Mesenchymal stem cell (in vitro differentiated cells and primary cell): Measurements from ENCODE around the gene RIN3.

Experiments used
- DNase-seq: peaks from one replicate; pipeline ENCODE4 v3.0.0-alpha.2; 2013
- H2AFZ ChIP-seq: one replicate; pipeline ENCODE4 v1.6.1; 2013; ENCODE audit warnings: low read depth, mild to moderate bottlenecking, control low read depth, inconsistent platforms, low read length, moderate library complexity
- H2AK5ac ChIP-seq: 2 replicates; pipeline ENCODE4 v1.6.1; 2013; ENCODE audit warnings: low read length, moderate library complexity, mild to moderate bottlenecking, inconsistent platforms; ENCODE audit not compliant: severe bottlenecking
- H2BK120ac ChIP-seq: one replicate; pipeline ENCODE4 v1.6.1; 2013; ENCODE audit warnings: low read depth, mild to moderate bottlenecking, inconsistent platforms, low read length, moderate library complexity
- H2BK12ac ChIP-seq, 2 experiments: one replicate each; pipeline ENCODE4 v1.6.1; 2013; ENCODE audit warnings: inconsistent platforms in 2 of 2, low read length in 2 of 2, mild to moderate bottlenecking in 2 of 2, moderate library complexity in 2 of 2, control low read depth in 1 of 2
- H2BK15ac ChIP-seq: one replicate; pipeline ENCODE4 v1.6.1; 2013; ENCODE audit warnings: mild to moderate bottlenecking, low read depth, inconsistent platforms; ENCODE audit not compliant: poor library complexity, severe bottlenecking
- H2BK5ac ChIP-seq: 2 replicates; pipeline ENCODE4 v1.6.1; 2013; ENCODE audit warnings: low read depth, mild to moderate bottlenecking, low read length, control low read depth, inconsistent platforms; ENCODE audit not compliant: poor library complexity, severe bottlenecking
- H3K14ac ChIP-seq, 2 experiments: one replicate each; pipeline ENCODE4 v1.6.1; 2013; ENCODE audit warnings: inconsistent platforms in 2 of 2, low read length in 2 of 2, control low read depth in 1 of 2, mild to moderate bottlenecking in 1 of 2, moderate library complexity in 1 of 2
- H3K18ac ChIP-seq, 2 experiments: one replicate each; pipeline ENCODE4 v1.6.1; 2013; ENCODE audit warnings: inconsistent platforms in 2 of 2, low read length in 2 of 2, control low read depth in 1 of 2, low read depth in 1 of 2, mild to moderate bottlenecking in 1 of 2
- H3K23ac ChIP-seq, 2 experiments: one replicate each; pipeline ENCODE4 v1.6.1; 2013; ENCODE audit warnings: inconsistent platforms in 2 of 2, low read length in 2 of 2, mild to moderate bottlenecking in 2 of 2, moderate library complexity in 2 of 2, control low read depth in 1 of 2
- H3K27ac ChIP-seq: 2 replicates; pipeline ENCODE4 v1.5.1; 2013; ENCODE audit warnings: mild to moderate bottlenecking, moderate library complexity, low read length, control low read depth, inconsistent platforms; ENCODE audit not compliant: poor library complexity, severe bottlenecking
- H3K27me3 ChIP-seq, 2 experiments: 2 replicates each; pipeline versions ENCODE4 v1.6.1 to v1.7.0; 2013; ENCODE audit warnings: low read length in 2 of 2, mild to moderate bottlenecking in 2 of 2, moderate library complexity in 2 of 2, control low read depth in 1 of 2, inconsistent platforms in 1 of 2; ENCODE audit not compliant: control insufficient read depth in 1 of 2, insufficient read depth in 1 of 2
- H3K36me3 ChIP-seq, 2 experiments: 2 replicates each; pipeline versions ENCODE4 v1.6.1 to v1.7.0; 2013; ENCODE audit warnings: low read length in 2 of 2, control low read depth in 1 of 2, inconsistent platforms in 1 of 2, low read depth in 1 of 2, mild to moderate bottlenecking in 1 of 2; ENCODE audit not compliant: insufficient read depth in 2 of 2, control insufficient read depth in 1 of 2
- H3K4ac ChIP-seq, 2 experiments: one replicate each; pipeline ENCODE4 v1.6.1; 2013; ENCODE audit warnings: inconsistent platforms in 2 of 2, low read length in 2 of 2, mild to moderate bottlenecking in 2 of 2, moderate library complexity in 2 of 2, control low read depth in 1 of 2, low read depth in 1 of 2
- H3K4me1 ChIP-seq: 2 replicates; pipeline ENCODE4 v1.6.1; 2013; ENCODE audit warnings: low read depth, low read length, control low read depth; ENCODE audit not compliant: control insufficient read depth, insufficient read depth
- H3K4me2 ChIP-seq: 2 replicates; pipeline ENCODE4 v1.6.1; 2013; ENCODE audit warnings: low read length, mild to moderate bottlenecking, inconsistent platforms; ENCODE audit not compliant: poor library complexity, severe bottlenecking
- H3K4me3 ChIP-seq, 2 experiments: 2 replicates each; pipeline versions ENCODE4 v1.5.1 to v1.7.0; 2013; ENCODE audit warnings: low read length in 2 of 2, mild to moderate bottlenecking in 2 of 2, control low read depth in 1 of 2, low read depth in 1 of 2; ENCODE audit not compliant: insufficient read depth in 1 of 2
- H3K79me1 ChIP-seq: replicated peaks from 2 replicates; pipeline ENCODE4 v1.6.1; 2013; ENCODE audit warnings: mild to moderate bottlenecking, control low read depth, low read length, inconsistent platforms; ENCODE audit not compliant: poor library complexity, severe bottlenecking
- H3K9ac ChIP-seq: 2 replicates; pipeline ENCODE4 v1.7.0; 2013; ENCODE audit warnings: mild to moderate bottlenecking, low read length, moderate library complexity
- H3K9me3 ChIP-seq: 2 replicates; pipeline ENCODE4 v1.7.0; 2013; ENCODE audit warnings: mild to moderate bottlenecking, low read length; ENCODE audit not compliant: control insufficient read depth
- H4K8ac ChIP-seq: one replicate; pipeline ENCODE4 v1.6.1; 2013; ENCODE audit warnings: inconsistent platforms, mild to moderate bottlenecking, low read length, moderate library complexity
- H4K91ac ChIP-seq: one replicate; pipeline ENCODE4 v1.6.1; 2013; ENCODE audit warnings: mild to moderate bottlenecking, low read length, inconsistent platforms
- WGBS: methylation state at CpG from one replicate; pipeline ENCODE4 v1.1.7; 2013; ENCODE audit warnings: mixed read lengths; 5-methylcytosine and 5-hydroxymethylcytosine counted together

Gene RIN3

GRCh38 chr14:92520102-92521057 is 6.8 kb downstream of the RIN3 start:
- H3K18ac ChIP-seq = no peak overlapping the region
- 92% methylated on average over 16 of the region's 17 CpGs for WGBS
- no peaks in the 10 kb centered on the region for H3K9me3 ChIP-seq

GRCh38 chr14:92521058-92521415 is 7.5 kb downstream of the RIN3 start:
- H3K4me1 ChIP-seq = peaks cover 11% of the 10 kb centered on the region
- no peak overlapping the region for H3K4me3 ChIP-seq
- no peak overlapping the region for H3K14ac ChIP-seq
- no peak overlapping the region for H3K9ac ChIP-seq
- H3K23ac ChIP-seq = no peak overlapping the region
- peaks cover 14 to 18% of the 10 kb centered on the region in 2 experiments for H3K36me3 ChIP-seq
- WGBS = 98% methylated on average over 2 of the region's 2 CpGs
- peaks cover 59% of the 10 kb centered on the region for H3K79me1 ChIP-seq
- H3K18ac ChIP-seq = no peak overlapping the region
- no peak overlapping the region for H3K4ac ChIP-seq
- no peak overlapping the region for H3K27ac ChIP-seq
- H3K9me3 ChIP-seq = no peaks in the 10 kb centered on the region
- H2BK120ac ChIP-seq = no peak overlapping the region
- H3K4me2 ChIP-seq = no peak overlapping the region
- H2BK5ac ChIP-seq = no peak overlapping the region
- no peak overlapping the region for H2BK15ac ChIP-seq
- no peak overlapping the region for H4K8ac ChIP-seq
- no peak overlapping the region for H4K91ac ChIP-seq
- no peak overlapping the region for H2AK5ac ChIP-seq
- DNase-seq = no peak
- no peaks in the 10 kb centered on the region for H3K27me3 ChIP-seq
- H2AFZ ChIP-seq = no peak overlapping the region
- H2BK12ac ChIP-seq = no peak overlapping the region

More at GRCh38 chr14:92520102-92521057, 6.8 kb downstream of the RIN3 start:
- Histone ChIP-seq H3K4me3 (no peak overlapping the region), H3K4me2 (no peak overlapping the region), H3K79me1 (peaks cover 58% of the 10 kb centered on the region), H3K4me1 (peaks cover 8% of the 10 kb centered on the region), H3K27me3 (no peaks in the 10 kb centered on the region), H2AFZ (no peak overlapping the region), H2AK5ac (no peak overlapping the region), H3K4ac (no peak overlapping the region), H2BK5ac (no peak overlapping the region), H2BK15ac (no peak overlapping the region), H3K9ac (no peak overlapping the region), H4K8ac (no peak overlapping the region), H3K36me3 (peaks cover 14 to 15% of the 10 kb centered on the region in 2 experiments), H2BK12ac (no peak overlapping the region), H4K91ac (no peak overlapping the region), H2BK120ac (no peak overlapping the region), H3K14ac (no peak overlapping the region), H3K27ac (no peak overlapping the region), H3K23ac (no peak overlapping the region)
- no peak for DNase-seq

- Histone ChIP-seq H3K79me1 (peaks cover 63% of the 10 kb centered on the region), H4K8ac (no peak overlapping the region), H3K4me1 (peaks cover 12% of the 10 kb centered on the region), H4K91ac (no peak overlapping the region), H3K23ac (no peak overlapping the region), H2BK120ac (no peak overlapping the region), H3K14ac (no peak overlapping the region), H2BK5ac (no peak overlapping the region), H3K9me3 (no peaks in the 10 kb centered on the region), H3K9ac (no peak overlapping the region), H2BK12ac (no peak overlapping the region), H3K27ac (no peak overlapping the region), H3K36me3 (peaks cover 14 to 18% of the 10 kb centered on the region in 2 experiments), H3K18ac (no peak overlapping the region), H2AK5ac (no peak overlapping the region), H3K4ac (no peak overlapping the region), H3K4me2 (no peak overlapping the region), H3K27me3 (no peaks in the 10 kb centered on the region), H2AFZ (no peak overlapping the region), H3K4me3 (no peak overlapping the region), H2BK15ac (no peak overlapping the region)
- DNase-seq = no peak
- 99% methylated on average over 6 of the region's 6 CpGs for WGBS
These were observed 10.2 kb downstream of the RIN3 start for GRCh38 chr14:92523752-92524151.

- H4K91ac ChIP-seq = no peak overlapping the region
- WGBS = 95% methylated on average over 10 of the region's 10 CpGs
These were observed 11.1 kb downstream of the RIN3 start for GRCh38 chr14:92524602-92525185.

More at GRCh38 chr14:92524602-92525185, 11.1 kb downstream of the RIN3 start:
- Histone ChIP-seq H2AK5ac (no peak overlapping the region), H3K4me3 (no peak overlapping the region), H3K4ac (no peak overlapping the region), H2BK5ac (peak overlapping the region; percentile 20), H3K27me3 (no peaks in the 10 kb centered on the region), H3K36me3 (peaks cover 13 to 14% of the 10 kb centered on the region in 2 experiments), H3K23ac (peak overlapping the region in 1 of 2 experiments; percentile 42), H2AFZ (no peak overlapping the region), H3K9ac (no peak overlapping the region), H3K9me3 (no peaks in the 10 kb centered on the region), H3K14ac (no peak overlapping the region), H3K4me1 (peaks cover 12% of the 10 kb centered on the region), H4K8ac (peak overlapping the region; percentile 80), H3K18ac (peak overlapping the region in 1 of 2 experiments; percentile 46), H3K79me1 (peaks cover 58% of the 10 kb centered on the region), H3K4me2 (no peak overlapping the region), H2BK15ac (peak overlapping the region; percentile 54), H2BK120ac (no peak overlapping the region), H2BK12ac (no peak overlapping the region), H3K27ac (no peak overlapping the region)
- DNase-seq = no peak
